Smooth muscle cell of the brain vasculature (primary cell): Measurements from ENCODE around the gene SLC11A2.
"Not testable (repeated sequence)": the region's sequence is repeated elsewhere in the genome, so short reads cannot be mapped to it uniquely, and the experiment has no call there.

Experiments used
- DNase-seq: peaks from one replicate; pipeline ENCODE4 v3.0.0-alpha.2; 2012; ENCODE audit warnings: low read depth, low spot score

SLC11A2 gene

GRCh38 chr12:51027342-51027835, 1.2 kb upstream of the SLC11A2 start:
- DNase-seq = no peak

- DNase-seq = no peak
Observed at GRCh38 chr12:51025338-51025835, 797 bp downstream of the SLC11A2 start.

DNA sequence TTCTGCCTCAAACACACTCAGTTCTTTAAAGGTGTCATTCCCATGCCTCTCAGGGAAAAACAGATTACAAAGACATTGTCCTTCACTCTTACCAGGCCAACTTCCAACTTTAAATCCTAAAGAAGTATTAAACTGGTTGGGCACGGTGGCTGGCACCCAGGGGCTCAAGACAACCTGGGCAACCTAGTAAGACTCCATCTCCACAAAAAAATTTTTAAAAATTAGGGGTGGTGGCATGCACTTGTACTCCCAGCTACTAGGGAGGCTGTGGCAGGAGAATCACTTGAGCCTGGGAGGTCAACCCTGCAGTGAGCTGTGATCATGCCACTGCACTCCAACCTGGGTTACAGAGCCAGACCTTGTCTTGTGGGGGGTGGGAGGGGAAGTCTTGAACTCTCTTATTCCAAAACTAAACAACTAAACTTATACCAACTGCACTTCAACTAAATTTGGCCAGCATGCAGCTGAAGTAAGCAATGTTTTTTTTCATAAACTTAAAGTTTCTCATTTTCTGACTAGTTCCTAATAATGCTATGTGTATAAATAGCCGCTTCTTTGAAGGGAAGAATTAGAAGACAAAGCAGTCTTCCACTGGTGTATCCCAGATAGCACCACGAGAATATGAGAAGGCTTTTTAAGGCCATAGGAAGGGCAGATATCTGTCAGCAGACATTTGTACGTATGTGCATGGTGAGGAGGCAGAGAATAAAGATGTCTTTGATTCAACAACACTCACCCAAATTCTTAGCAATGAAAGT, 2.4 kb downstream of the SLC11A2 start:
- no peak for DNase-seq

GRCh38 chr12:51021694-51022093, 4.5 kb downstream of the SLC11A2 start:
- DNase-seq = no peak

DNA sequence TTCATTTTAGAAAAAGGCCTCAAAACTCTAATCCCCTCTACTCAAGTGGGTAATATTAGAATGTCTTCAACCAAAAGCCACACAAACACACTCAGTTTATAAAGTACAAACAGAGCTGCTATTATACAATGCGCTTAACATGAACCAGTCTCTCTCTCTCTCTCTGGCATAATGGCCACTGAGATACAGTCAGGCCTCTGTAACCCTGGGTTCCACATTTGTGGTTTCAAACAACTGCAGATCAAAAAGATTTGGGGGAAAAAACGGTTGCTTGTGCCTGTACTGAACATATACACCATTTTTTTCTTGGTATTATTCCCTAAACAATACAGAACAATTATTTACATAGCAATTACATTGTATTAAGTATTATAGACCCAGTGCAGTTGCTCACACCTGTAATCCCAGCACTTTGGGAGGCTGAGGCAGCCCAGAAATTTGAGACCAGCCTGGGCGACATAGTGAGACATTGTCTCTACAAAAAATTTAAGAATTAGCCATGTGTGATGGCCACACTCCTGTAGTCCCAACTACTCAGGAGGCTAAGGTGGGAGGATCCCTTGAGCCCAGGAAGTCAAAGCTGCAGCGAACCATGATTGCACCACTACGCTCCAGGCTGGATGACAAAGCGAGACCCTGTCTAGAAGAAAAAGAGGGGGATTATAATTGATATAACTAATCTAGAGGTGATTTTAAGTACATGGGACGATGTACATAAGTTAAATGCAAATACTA, 5.6 kb downstream of the SLC11A2 start:
- no peak for DNase-seq

DNA sequence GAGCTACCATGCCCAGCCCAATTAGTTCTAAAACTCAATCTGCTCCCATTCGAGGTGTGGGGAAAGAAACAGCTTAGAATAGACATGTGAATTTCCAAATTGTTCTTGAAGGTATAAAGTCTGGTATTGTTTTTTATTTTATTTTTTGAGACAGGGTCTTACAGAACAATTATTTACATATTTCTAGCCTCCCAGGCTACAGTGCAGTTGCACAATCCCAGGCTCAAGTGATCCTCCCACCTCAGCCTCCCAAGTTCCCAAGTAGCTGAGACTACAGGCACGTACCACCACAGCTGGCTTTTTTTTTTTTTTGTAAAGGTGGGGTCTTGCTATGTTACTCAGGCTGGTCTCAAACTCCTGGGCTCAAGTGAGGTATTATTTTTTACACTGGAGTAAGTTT, 6.3 kb downstream of the SLC11A2 start:
- no peak for DNase-seq

DNA sequence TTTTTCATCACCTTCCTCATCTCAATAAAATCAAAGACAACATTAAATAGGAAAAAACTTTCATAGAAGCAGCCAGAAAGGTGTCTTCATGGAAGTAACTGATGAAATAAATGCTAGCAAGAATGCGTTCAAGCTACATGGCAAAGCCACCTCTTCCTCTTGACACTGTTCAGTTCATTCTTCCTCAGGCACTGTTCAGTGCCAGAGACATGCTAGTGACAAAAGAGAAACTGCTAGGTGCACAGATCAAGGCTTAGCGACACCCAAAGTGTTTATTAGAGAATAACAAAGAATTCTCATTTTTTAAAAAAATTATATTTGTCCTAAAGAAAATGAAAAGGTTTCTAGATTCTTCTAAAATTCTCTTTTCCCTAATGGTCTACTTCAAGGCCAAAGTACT, 7.2 kb downstream of the SLC11A2 start:
- no peak for DNase-seq

DNA sequence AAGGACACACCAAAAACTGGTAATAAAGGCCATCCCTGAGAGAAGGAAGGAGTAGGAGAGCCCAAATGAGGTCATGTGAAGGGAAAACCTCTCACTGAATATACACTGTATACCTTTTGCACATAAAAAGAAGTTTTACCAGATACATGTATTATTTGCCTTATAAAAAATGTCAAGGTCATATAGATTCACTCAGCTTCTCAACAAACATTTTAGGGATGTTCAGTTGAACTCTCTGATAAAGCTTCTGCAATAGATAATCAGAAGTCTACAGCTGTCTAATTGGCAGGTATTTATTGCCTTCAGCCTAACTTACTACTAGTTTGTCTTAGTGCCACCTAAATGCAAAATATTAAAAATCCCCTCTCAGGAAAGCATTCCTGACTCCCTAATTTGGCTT, 8.7 kb downstream of the SLC11A2 start:
- DNase-seq = no peak

GRCh38 chr12:51014467-51014866, 11.7 kb downstream of the SLC11A2 start:
- not testable (repeated sequence) for DNase-seq

GRCh38 chr12:51013441-51013840, 12.7 kb downstream of the SLC11A2 start:
- DNase-seq = no peak

- DNase-seq = no peak
Observed at GRCh38 chr12:51012570-51013236, 13.5 kb downstream of the SLC11A2 start.

- DNase-seq = no peak
Observed at GRCh38 chr12:51011955-51012354, 14.2 kb downstream of the SLC11A2 start.

GRCh38 chr12:51009056-51009440, 17.1 kb downstream of the SLC11A2 start:
- no peak for DNase-seq

- no peak for DNase-seq
Observed at GRCh38 chr12:51008329-51009055, 17.7 kb downstream of the SLC11A2 start.

- no peak for DNase-seq
Observed at GRCh38 chr12:51005671-51006070, 20.5 kb downstream of the SLC11A2 start.

GRCh38 chr12:51005030-51005429, 21.2 kb downstream of the SLC11A2 start:
- DNase-seq = no peak

DNA sequence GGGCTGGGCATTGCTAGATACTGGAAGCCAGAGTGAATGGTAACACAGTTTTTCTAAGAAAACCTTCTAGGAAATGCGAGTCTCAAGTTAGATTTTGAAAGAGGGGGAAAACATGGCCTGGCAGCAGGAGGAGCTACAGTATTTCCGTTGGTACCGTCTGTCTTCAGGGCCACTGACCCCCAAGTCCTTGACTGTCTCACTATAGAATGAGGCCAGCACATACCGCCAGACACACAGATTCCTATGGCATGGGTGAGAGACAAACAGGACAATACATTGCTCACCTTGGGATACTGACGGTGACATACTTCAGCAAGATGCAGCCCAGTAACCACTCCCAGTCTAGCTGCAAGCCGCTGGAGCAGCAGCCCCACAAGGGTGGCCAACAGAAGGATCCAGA, 21.7 kb downstream of the SLC11A2 start:
- no peak for DNase-seq

DNA sequence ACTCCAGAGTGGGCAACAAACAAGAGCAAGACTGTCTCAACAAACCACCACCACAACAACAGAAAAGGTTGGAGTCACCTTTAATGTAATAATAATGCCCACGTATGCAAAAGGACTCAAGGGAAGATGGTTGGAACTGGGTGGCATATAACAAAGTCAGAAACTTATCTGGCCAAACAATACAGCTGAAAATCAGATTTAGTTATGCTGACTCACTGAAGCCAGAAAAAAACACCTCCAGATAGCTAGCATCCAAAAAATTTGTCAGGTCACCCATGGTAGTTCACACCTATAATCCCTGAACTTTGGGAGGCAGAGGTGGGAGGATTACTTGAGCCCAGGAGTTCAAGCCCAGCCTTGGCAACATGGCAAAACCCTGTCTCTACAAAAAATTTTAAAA, 24.4 kb downstream of the SLC11A2 start:
- no peak for DNase-seq

DNA sequence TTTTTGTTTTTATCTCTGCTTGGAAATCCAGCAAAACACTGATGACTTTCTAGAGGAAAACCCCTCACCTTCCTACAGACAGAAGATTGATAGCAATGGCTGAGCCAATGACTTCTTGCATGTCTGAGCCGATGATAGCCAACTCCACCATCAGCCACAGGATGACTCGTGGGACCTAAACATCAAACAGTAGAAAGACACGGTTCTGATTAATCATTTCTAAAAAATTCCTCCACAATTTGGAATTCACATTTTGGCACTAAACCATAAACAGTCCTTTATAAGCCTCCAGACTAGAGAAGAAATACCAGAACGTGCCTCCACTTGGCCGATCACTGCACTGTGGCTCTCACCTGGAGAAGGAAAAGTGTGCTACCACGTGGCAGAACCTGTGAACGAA, 25.9 kb downstream of the SLC11A2 start:
- no peak for DNase-seq

DNA sequence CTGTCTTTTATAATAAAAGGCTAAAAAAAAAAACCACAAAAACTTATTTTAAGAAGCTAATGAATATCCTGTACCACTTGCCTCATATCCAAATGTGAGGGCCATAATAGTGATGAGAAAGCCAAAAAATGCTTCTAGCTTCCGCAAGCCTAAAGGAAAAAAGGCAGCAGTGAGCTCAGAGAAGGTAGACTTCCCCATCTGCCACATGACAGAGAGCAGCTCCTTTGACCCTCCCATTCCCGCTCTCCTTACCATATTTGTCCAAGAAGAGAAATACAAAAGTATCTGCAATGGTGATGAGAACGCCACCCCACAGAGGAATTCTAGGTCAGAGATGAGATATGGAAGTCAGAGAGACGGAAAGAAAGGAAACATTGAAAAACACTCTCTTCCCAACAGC, 27.1 kb downstream of the SLC11A2 start:
- no peak for DNase-seq

DNA sequence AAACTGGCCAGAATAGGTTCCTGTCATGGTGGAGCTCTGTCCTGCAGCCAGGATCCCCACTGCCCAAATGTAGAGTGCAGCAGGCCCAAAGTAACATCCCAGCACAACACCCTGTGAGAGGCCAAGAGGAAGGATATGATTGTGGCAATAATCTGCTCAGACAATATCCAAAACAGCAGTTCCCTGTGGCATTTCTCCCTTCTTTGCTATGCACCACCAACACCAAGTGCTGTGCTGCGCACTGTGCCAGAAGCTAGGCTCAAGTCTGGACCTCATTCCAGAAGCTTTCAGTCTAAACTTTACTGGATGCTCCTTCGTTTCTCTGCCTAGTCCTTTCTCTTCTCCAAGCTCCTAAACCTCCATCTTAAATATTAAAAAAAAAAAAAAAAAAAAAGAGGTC, 33.4 kb downstream of the SLC11A2 start:
- no peak for DNase-seq

DNA sequence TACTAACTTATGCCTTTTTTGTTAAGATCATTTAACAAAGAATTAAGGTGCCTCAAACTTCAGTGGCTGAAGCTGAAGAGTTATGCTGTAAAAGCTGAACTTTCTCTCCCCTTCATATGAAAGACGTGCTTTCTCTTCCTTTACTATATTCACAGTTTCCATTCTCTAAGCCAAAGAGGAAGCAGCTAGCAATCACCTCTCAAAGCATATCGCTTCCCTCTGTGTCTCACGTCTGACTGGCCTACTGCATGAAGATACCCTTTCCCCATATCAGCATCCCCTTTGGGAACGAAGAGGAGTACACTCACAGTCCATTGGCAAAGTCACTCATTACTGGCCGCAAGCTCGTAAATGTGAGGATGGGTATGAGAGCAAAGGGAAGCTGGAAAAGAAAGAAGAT, 34.9 kb downstream of the SLC11A2 start:
- no peak for DNase-seq
